Keratinocyte (primary cell): ENCODE data around the gene RFC2. TPM values are rescaled to one million over a fixed set of nuclear protein-coding genes. Genes with fewer than 3 reads are reported as not detected.
"Not testable (repeated sequence)": the region's sequence is repeated elsewhere in the genome, so short reads cannot be mapped to it uniquely, and the experiment has no call there.

ENCODE experiments used
- DNase-seq: peaks from one replicate; pipeline ENCODE4 v3.0.0-alpha.2; 2011; ENCODE audit warnings: low read depth, missing footprints, low spot score
- FAIRE-seq: peaks from 2 replicates; lab custom pipeline; 2011; peaks lifted over from hg19 to GRCh38; lab: Jason Lieb, UNC
- H2AFZ ChIP-seq: 2 replicates; pipeline ENCODE4 v1.6.0; 2012; ENCODE audit warnings: low read length, control low read depth, inconsistent platforms; ENCODE audit not compliant: control insufficient read depth
- H3K27ac ChIP-seq: 2 replicates; pipeline ENCODE4 v1.5.1; 2011; ENCODE audit warnings: low read length; ENCODE audit not compliant: control insufficient read depth, insufficient read depth
- H3K27me3 ChIP-seq: 3 replicates; pipeline ENCODE4 v1.6.0; 2011; ENCODE audit warnings: low read length; ENCODE audit not compliant: control insufficient read depth, insufficient read depth; ENCODE audit errors: extremely low read depth
- H3K36me3 ChIP-seq, 2 experiments: 2 replicates in 1 of 2; 3 replicates in 1 of 2; pipeline ENCODE4 v1.5.1; 2011; ENCODE audit warnings: low read length in 2 of 2, mild to moderate bottlenecking in 1 of 2; ENCODE audit not compliant: control insufficient read depth in 2 of 2, insufficient read depth in 2 of 2; ENCODE audit errors: extremely low read depth in 1 of 2
- H3K4me1 ChIP-seq: 3 replicates; pipeline ENCODE4 v1.5.1; 2011; ENCODE audit warnings: low read length; ENCODE audit not compliant: control insufficient read depth, insufficient read depth; ENCODE audit errors: extremely low read depth
- H3K4me2 ChIP-seq: 3 replicates; pipeline ENCODE4 v1.6.0; 2011; ENCODE audit warnings: low read depth, low read length; ENCODE audit not compliant: control insufficient read depth, insufficient read depth; ENCODE audit errors: extremely low read depth
- H3K4me3 ChIP-seq, 3 experiments: fragments of 200-600 bp in 1 of 3; sonication (generic) in 1 of 3; 2 replicates in 2 of 3; 3 replicates in 1 of 3; pipeline ENCODE4 v1.5.1; 2011 to 2016; ENCODE audit warnings: low read length in 3 of 3, mild to moderate bottlenecking in 3 of 3, control low read depth in 2 of 3, inconsistent platforms in 1 of 3, low read depth in 1 of 3, mixed read lengths in 1 of 3, mixed run types in 1 of 3, moderate library complexity in 1 of 3; ENCODE audit not compliant: control insufficient read depth in 2 of 3, insufficient read depth in 2 of 3; ENCODE audit errors: extremely low read depth in 1 of 3
- H3K79me2 ChIP-seq: 2 replicates; pipeline ENCODE4 v1.6.0; 2012; ENCODE audit warnings: low read length; ENCODE audit not compliant: control insufficient read depth, insufficient read depth
- H3K9ac ChIP-seq: 3 replicates; pipeline ENCODE4 v1.6.0; 2011; ENCODE audit warnings: low read length; ENCODE audit not compliant: control insufficient read depth, insufficient read depth; ENCODE audit errors: extremely low read depth
- H3K9me1 ChIP-seq: 3 replicates; pipeline ENCODE4 v1.6.0; 2011; ENCODE audit warnings: low read length; ENCODE audit not compliant: control insufficient read depth, insufficient read depth; ENCODE audit errors: extremely low read depth
- H3K9me3 ChIP-seq: 2 replicates; pipeline ENCODE4 v1.5.1; 2012; ENCODE audit warnings: low read depth, low read length; ENCODE audit not compliant: control insufficient read depth
- H4K20me1 ChIP-seq: 3 replicates; pipeline ENCODE4 v1.6.0; 2011; ENCODE audit warnings: low read length; ENCODE audit not compliant: control insufficient read depth, insufficient read depth; ENCODE audit errors: extremely low read depth
- EZH2 ChIP-seq: IDR thresholded peaks from one replicate; pipeline ENCODE4 v1.6.1; 2012; ENCODE audit warnings: inconsistent platforms, mild to moderate bottlenecking, low read length, moderate library complexity
- dilution Hi-C: fragments of 300-500 bp; cut with MboI; formaldehyde crosslinking; loops from one replicate; pipeline ENCODE4 v1.7.0; 2020; ENCODE audit warnings: low sequenced_read_pairs; ENCODE audit not compliant: extremely low pct_ligation_motif_present
- polyA plus RNA-seq, 5 experiments: library from polyadenylated mRNA; depleted of rRNA in 3 of 5; stranded (reverse) in 3 of 5; stranded (forward) in 1 of 5; unstranded in 1 of 5; fragments of >200 nt; gene quantifications; 1 replicate in 1 of 5; 2 replicates in 3 of 5; 3 replicates in 1 of 5; pipeline versions ENCODE4 v1.2.1 to v1.2.3, GENCODE V29; 2011 to 2012; ENCODE audit warnings: missing spikeins in 2 of 5, low read depth in 1 of 5, low replicate concordance in 1 of 5
- TF ChIP-seq, protein P1 (sequence below), 3 experiments: IDR thresholded peaks in 1 of 3; conservative IDR thresholded peaks in 1 of 3; optimal IDR thresholded peaks in 1 of 3; 2 replicates in 2 of 3; 3 replicates in 1 of 3; pipeline versions ENCODE3 to v1.5.1; 2011; ENCODE audit warnings: low read length in 3 of 3, mild to moderate bottlenecking in 3 of 3, moderate library complexity in 2 of 3, control low read depth in 1 of 3, inconsistent platforms in 1 of 3; ENCODE audit not compliant: insufficient read depth in 2 of 3; ENCODE audit errors: extremely low read depth in 1 of 3

Gene RFC2
- polyA plus RNA-seq, 1 donor (not counting 4 experiments of a cell fraction or from before 2014, with no cell fraction given), result 24.7 TPM

DNA sequence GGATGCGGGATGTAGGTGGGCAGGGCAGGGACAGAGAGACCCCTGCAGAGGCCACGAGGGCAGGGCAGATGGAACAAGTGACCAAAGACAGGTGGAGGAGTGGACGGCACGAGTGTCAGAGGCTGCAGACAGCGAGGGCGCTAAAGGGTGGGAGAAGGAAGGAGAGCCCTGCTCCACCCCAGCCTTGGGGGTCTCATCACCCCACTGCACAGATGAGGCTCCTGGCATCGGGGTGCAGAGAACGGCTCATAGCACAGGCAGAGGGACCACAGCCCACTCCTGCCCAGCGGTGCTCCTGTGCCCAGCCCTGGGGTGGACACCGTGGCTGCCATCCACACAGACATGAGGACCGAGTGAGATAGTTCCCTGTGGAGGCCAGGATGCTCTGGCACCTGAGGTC is 46.6 kb downstream of the RFC2 start:
- Histone ChIP-seq H3K9me1 (no peaks in the 10 kb centered on the region), H3K9me3 (no peaks in the 10 kb centered on the region), H3K36me3 (peaks cover 0 to under 1% of the 10 kb centered on the region in 2 experiments), H3K4me2 (no peak overlapping the region), H3K27me3 (no peaks in the 10 kb centered on the region), H2AFZ (no peak overlapping the region), H3K9ac (no peak overlapping the region), H3K4me1 (peaks cover 7% of the 10 kb centered on the region), H3K79me2 (no peaks in the 10 kb centered on the region), H3K4me3 (no peak overlapping the region), H3K27ac (no peak overlapping the region), H4K20me1 (no peaks in the 10 kb centered on the region)
- dilution Hi-C loops, result no loop called here
- FAIRE-seq (no peak), DNase-seq (no peak)
- TF ChIP-seq, protein P1, sequence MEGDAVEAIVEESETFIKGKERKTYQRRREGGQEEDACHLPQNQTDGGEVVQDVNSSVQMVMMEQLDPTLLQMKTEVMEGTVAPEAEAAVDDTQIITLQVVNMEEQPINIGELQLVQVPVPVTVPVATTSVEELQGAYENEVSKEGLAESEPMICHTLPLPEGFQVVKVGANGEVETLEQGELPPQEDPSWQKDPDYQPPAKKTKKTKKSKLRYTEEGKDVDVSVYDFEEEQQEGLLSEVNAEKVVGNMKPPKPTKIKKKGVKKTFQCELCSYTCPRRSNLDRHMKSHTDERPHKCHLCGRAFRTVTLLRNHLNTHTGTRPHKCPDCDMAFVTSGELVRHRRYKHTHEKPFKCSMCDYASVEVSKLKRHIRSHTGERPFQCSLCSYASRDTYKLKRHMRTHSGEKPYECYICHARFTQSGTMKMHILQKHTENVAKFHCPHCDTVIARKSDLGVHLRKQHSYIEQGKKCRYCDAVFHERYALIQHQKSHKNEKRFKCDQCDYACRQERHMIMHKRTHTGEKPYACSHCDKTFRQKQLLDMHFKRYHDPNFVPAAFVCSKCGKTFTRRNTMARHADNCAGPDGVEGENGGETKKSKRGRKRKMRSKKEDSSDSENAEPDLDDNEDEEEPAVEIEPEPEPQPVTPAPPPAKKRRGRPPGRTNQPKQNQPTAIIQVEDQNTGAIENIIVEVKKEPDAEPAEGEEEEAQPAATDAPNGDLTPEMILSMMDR (optimal IDR thresholded peaks at IDR 0.05 in 1 of 3, IDR thresholded peaks at IDR 0.05 in 1 of 3, conservative IDR thresholded peaks at IDR 0.05 in 1 of 3; ENCODE audit: extremely low read depth in 1 of 3, insufficient read depth in 2 of 3, low read length in 3 of 3), result no peak
- no peak for TF ChIP-seq EZH2

DNA sequence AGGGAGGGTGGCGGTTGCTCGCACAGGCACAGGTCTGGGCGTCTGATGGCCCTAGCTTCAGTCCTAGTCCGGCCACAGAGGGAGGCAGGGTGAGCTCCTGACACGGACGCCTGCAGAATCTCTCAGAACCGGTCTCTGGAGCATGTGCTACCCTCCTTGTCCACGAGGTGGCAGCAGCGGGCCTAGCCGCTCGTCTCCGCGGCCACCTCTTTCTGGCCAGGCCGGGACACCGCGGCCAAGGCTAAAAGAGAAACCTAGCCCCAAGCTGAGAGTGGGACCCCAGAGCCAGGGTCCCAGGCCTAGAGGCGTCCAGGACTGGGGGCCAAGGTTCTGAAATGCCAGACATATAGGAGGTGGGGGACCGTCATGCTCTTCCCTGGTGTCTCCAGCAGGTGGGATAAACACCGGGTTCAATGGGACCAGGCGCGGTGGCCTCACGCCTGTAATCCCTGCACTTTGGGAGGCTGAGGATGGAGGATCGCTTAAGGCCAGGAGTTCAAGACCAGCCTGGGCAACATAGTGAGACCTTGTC is 47.5 kb downstream of the RFC2 start:
- Histone ChIP-seq H4K20me1 (no peaks in the 10 kb centered on the region), H3K27me3 (no peaks in the 10 kb centered on the region), H3K36me3 (no peaks in the 10 kb centered on the region), H3K9me3 (no peaks in the 10 kb centered on the region), H3K79me2 (no peaks in the 10 kb centered on the region), H3K9ac (no peak overlapping the region), H3K27ac (no peak overlapping the region), H3K9me1 (no peaks in the 10 kb centered on the region), H3K4me1 (peaks cover 7% of the 10 kb centered on the region), H3K4me3 (peak overlapping the region in 1 of 3 experiments; percentile 53), H3K4me2 (peak overlapping the region; percentile 56), H2AFZ (peak overlapping the region; percentile 36)
- FAIRE-seq, result no peak
- DNase-seq, result no peak
- TF ChIP-seq EZH2, result no peak
- TF ChIP-seq, protein P1 (optimal IDR thresholded peaks at IDR 0.05 in 1 of 3, IDR thresholded peaks at IDR 0.05 in 1 of 3, conservative IDR thresholded peaks at IDR 0.05 in 1 of 3; ENCODE audit: extremely low read depth in 1 of 3, insufficient read depth in 2 of 3, low read length in 3 of 3), result peak; percentile 86 to 99 (median 90)
- dilution Hi-C loops, result no loop called here

DNA sequence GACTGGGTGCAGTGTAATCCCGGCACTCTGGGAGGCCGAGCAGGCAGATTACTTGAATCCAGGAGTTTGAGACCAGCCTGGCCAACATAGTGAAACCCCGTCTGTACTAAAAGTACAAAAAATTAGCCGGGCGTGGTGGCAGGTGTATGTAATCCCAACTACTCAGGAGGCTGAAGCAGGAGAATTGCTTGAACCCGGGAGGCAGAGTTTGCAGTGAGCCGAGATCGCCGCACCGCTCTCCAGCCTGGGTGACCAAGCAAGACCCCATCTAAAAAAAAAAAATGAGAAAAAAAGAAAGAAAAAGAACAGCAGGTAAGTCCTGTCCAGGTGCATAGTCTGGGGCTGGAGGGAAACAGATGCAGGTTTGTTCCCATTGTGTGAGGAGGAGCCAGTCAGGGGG is 48.1 kb downstream of the RFC2 start:
- H3K9ac ChIP-seq, DNase-seq, H3K4me3 ChIP-seq, H3K79me2 ChIP-seq, H3K36me3 ChIP-seq, H3K4me1 ChIP-seq, FAIRE-seq, H3K27me3 ChIP-seq, H3K9me3 ChIP-seq, H2AFZ ChIP-seq, H3K27ac ChIP-seq, H4K20me1 ChIP-seq, H3K9me1 ChIP-seq, H3K4me2 ChIP-seq, dilution Hi-C loops: not testable (repeated sequence)
